IMR-90 (cell line): ENCODE measurements around the gene CASTOR2. TPM values are rescaled to one million over a fixed set of nuclear protein-coding genes. Genes with fewer than 3 reads are reported as not detected.
"Not testable (repeated sequence)": the region's sequence is repeated elsewhere in the genome, so short reads cannot be mapped to it uniquely, and the experiment has no call there.

ENCODE experiments used
- ATAC-seq: fragments of 200-7000 bp; cut with Tn5 transposase; 2 replicates; pipeline ENCODE4 v1.9.1; 2020; ENCODE audit warnings: low read depth, mild to moderate bottlenecking, moderate library complexity
- BruUV-seq: library from RNA; stranded (reverse); fragments of 400-500 nt; replicated peaks from 2 replicates; lab custom pipeline; 2021; lab: Mats Ljungman, UMichigan
- CTCF ChIA-PET: fragments of 300-600 bp; formaldehyde crosslinking; extraction: SDS; loops from one replicate; lab custom pipeline; 2021; ENCODE audit warnings: antibody characterized with exemption; lab: Yijun Ruan, JAX
- POLR2A ChIA-PET: fragments of 300-600 bp; sonication (Branson Sonifier 250); formaldehyde crosslinking; loops from one replicate; lab custom pipeline; 2022; ENCODE audit warnings: antibody characterized with exemption; ENCODE audit not compliant: unreplicated experiment; lab: Charles Lee
- DNase-seq: peaks from one replicate; pipeline ENCODE4 v3.0.0; 2013
- H2AFZ ChIP-seq: replicated peaks from 2 replicates; pipeline ENCODE3; 2013; ENCODE audit warnings: low read length, mild to moderate bottlenecking; ENCODE audit not compliant: poor library complexity
- H2AK5ac ChIP-seq: 2 replicates; pipeline ENCODE4 v1.6.1; 2013; ENCODE audit warnings: low read depth, low read length, inconsistent platforms
- H2AK9ac ChIP-seq: replicated peaks from 2 replicates; pipeline ENCODE3; 2013; ENCODE audit warnings: mild to moderate bottlenecking, low read depth, low read length, moderate library complexity; ENCODE audit not compliant: poor library complexity
- H2BK120ac ChIP-seq: 2 replicates; pipeline ENCODE4 v1.6.1; 2013; ENCODE audit warnings: low read depth, low read length, inconsistent platforms
- H2BK15ac ChIP-seq: 3 replicates; pipeline ENCODE4 v1.6.1; 2013; ENCODE audit warnings: low read depth, low read length, inconsistent platforms
- H2BK20ac ChIP-seq: 2 replicates; pipeline ENCODE4 v1.6.1; 2013; ENCODE audit warnings: low read depth, mild to moderate bottlenecking, inconsistent platforms, low read length, moderate library complexity
- H2BK5ac ChIP-seq: 2 replicates; pipeline ENCODE4 v1.6.1; 2013; ENCODE audit warnings: mild to moderate bottlenecking, low read depth, low read length, inconsistent platforms; ENCODE audit not compliant: poor library complexity, severe bottlenecking
- H3K14ac ChIP-seq: replicated peaks from 2 replicates; pipeline ENCODE4 v1.6.1; 2013; ENCODE audit warnings: low read depth, low read length, inconsistent platforms
- H3K18ac ChIP-seq: 2 replicates; pipeline ENCODE4 v1.6.1; 2013; ENCODE audit warnings: low read depth, low read length, control low read depth
- H3K23ac ChIP-seq: 2 replicates; pipeline ENCODE4 v1.6.1; 2013; ENCODE audit warnings: low read depth, low read length, inconsistent platforms
- H3K27ac ChIP-seq: 2 replicates; pipeline ENCODE4 v1.5.1; 2013; ENCODE audit warnings: mild to moderate bottlenecking, control low read depth, low read length; ENCODE audit not compliant: insufficient read depth
- H3K27me3 ChIP-seq: 2 replicates; pipeline ENCODE4 v1.6.1; 2013; ENCODE audit warnings: low read length; ENCODE audit not compliant: control insufficient read depth, insufficient read depth
- H3K36me3 ChIP-seq: 2 replicates; pipeline ENCODE4 v1.6.1; 2013; ENCODE audit warnings: low read length, mixed read lengths; ENCODE audit not compliant: control insufficient read depth, insufficient read depth
- H3K4ac ChIP-seq: 2 replicates; pipeline ENCODE4 v1.6.1; 2013; ENCODE audit warnings: low read depth, low read length, inconsistent platforms
- H3K4me1 ChIP-seq: 2 replicates; pipeline ENCODE4 v1.6.1; 2013; ENCODE audit warnings: low read length, mixed read lengths; ENCODE audit not compliant: control insufficient read depth, insufficient read depth
- H3K4me2 ChIP-seq: 2 replicates; pipeline ENCODE4 v1.6.1; 2013; ENCODE audit warnings: low read depth, mild to moderate bottlenecking, control low read depth, low read length, moderate library complexity
- H3K4me3 ChIP-seq: 2 replicates; pipeline ENCODE4 v1.5.1; 2013; ENCODE audit warnings: low read depth, mild to moderate bottlenecking, control low read depth, low read length, moderate library complexity; ENCODE audit not compliant: insufficient read depth
- H3K56ac ChIP-seq: 2 replicates; pipeline ENCODE4 v1.6.1; 2013; ENCODE audit warnings: low read length, inconsistent platforms; ENCODE audit not compliant: insufficient read depth; ENCODE audit errors: extremely low read depth
- H3K79me1 ChIP-seq, 2 experiments: 2 replicates each; pipeline ENCODE4 v1.6.1; 2013; ENCODE audit warnings: low read length in 2 of 2, inconsistent platforms in 1 of 2, low read depth in 1 of 2
- H3K9ac ChIP-seq: 2 replicates; pipeline ENCODE4 v1.6.1; 2013; ENCODE audit warnings: low read depth, low read length, control low read depth
- H3K9me1 ChIP-seq: 2 replicates; pipeline ENCODE4 v1.6.1; 2013; ENCODE audit warnings: low read length, inconsistent platforms; ENCODE audit not compliant: insufficient read depth
- H3K9me3 ChIP-seq: 2 replicates; pipeline ENCODE4 v1.6.1; 2013; ENCODE audit warnings: low read length; ENCODE audit not compliant: control insufficient read depth, insufficient read depth
- H4K20me1 ChIP-seq: 2 replicates; pipeline ENCODE4 v1.6.1; 2013; ENCODE audit warnings: low read length, inconsistent platforms; ENCODE audit not compliant: insufficient read depth
- H4K5ac ChIP-seq: 2 replicates; pipeline ENCODE4 v1.6.1; 2013; ENCODE audit warnings: mild to moderate bottlenecking, low read depth, low read length, control low read depth
- H4K8ac ChIP-seq, 2 experiments: 2 replicates each; pipeline ENCODE4 v1.6.1; 2013; ENCODE audit warnings: low read depth in 2 of 2, low read length in 2 of 2, control low read depth in 1 of 2, inconsistent platforms in 1 of 2
- H4K91ac ChIP-seq: 2 replicates; pipeline ENCODE4 v1.6.1; 2013; ENCODE audit warnings: low read depth, low read length, inconsistent platforms; ENCODE audit not compliant: insufficient read depth
- WGBS, 2 experiments: methylation state at CpG; one replicate each; pipeline versions ENCODE4 v1.1.5 to v1.1.7; 2013; ENCODE audit warnings: missing lambda C conversion rate in 2 of 2; ENCODE audit not compliant: insufficient read length in 1 of 2; ENCODE audit errors: extremely low coverage in 2 of 2; 5-methylcytosine and 5-hydroxymethylcytosine counted together
- dilution Hi-C: fragments of 300-500 bp; cut with HindIII; formaldehyde crosslinking; loops from one replicate; pipeline ENCODE4 v1.14.3; 2018; ENCODE audit warnings: low sequenced_read_pairs; ENCODE audit not compliant: unreplicated experiment
- in situ Hi-C: fragments of 300-500 bp; cut with MboI; formaldehyde crosslinking; loops from 3 replicates; pipeline ENCODE4 v1.14.3; 2019; ENCODE audit warnings: low sequenced_read_pairs, inconsistent platforms, mixed read lengths
- intact Hi-C: fragments of 100-400 bp; cut with micrococcal nuclease; formaldehyde crosslinking; loops from 2 replicates; pipeline ENCODE4 v1.10.0; 2022
- polyA plus RNA-seq, 3 experiments: library from polyadenylated mRNA; depleted of rRNA; stranded (reverse); fragments of >200 nt; gene quantifications; 2 replicates each; pipeline ENCODE4 v1.2.3, GENCODE V29; 2012; ENCODE audit warnings: low replicate concordance in 1 of 3
- total RNA-seq: library from RNA; depleted of rRNA; stranded (reverse); fragments of >200 nt; gene quantifications from 2 replicates; pipeline ENCODE4 v1.2.3, GENCODE V29; 2012

Gene CASTOR2
- total and polyA plus RNA-seq, 2 of the 4 experiments (the other 2 are of a cell fraction), result 5.2 to 8.0 TPM

- POLR2A ChIA-PET, H3K4me3 ChIP-seq, H3K27ac ChIP-seq, CTCF ChIA-PET, H3K9me3 ChIP-seq, H2AK9ac ChIP-seq, H3K18ac ChIP-seq, BruUV-seq, intact Hi-C loops, H3K9ac ChIP-seq, H4K91ac ChIP-seq, H3K4ac ChIP-seq, H2BK20ac ChIP-seq, H3K79me1 ChIP-seq, H3K36me3 ChIP-seq, in situ Hi-C loops, H3K9me1 ChIP-seq, H2AFZ ChIP-seq, H3K4me1 ChIP-seq, H2AK5ac ChIP-seq, dilution Hi-C loops, H2BK5ac ChIP-seq, H4K20me1 ChIP-seq, H2BK120ac ChIP-seq, H4K8ac ChIP-seq, DNase-seq, H3K23ac ChIP-seq, H4K5ac ChIP-seq, H3K56ac ChIP-seq, H3K27me3 ChIP-seq, H2BK15ac ChIP-seq, H3K4me2 ChIP-seq, H3K14ac ChIP-seq: not testable (repeated sequence)
- WGBS, 2 experiments, result no CpG with 5 or more reads among the region's 16 CpGs
- peak; percentile 6; the same call in 1 of the 2 replicates for ATAC-seq
Observed at GRCh38 chr7:74966208-74966854, 1.8 kb downstream of the CASTOR2 start.

- dilution Hi-C loops, intact Hi-C loops, H3K14ac ChIP-seq, H3K18ac ChIP-seq, in situ Hi-C loops, H3K4ac ChIP-seq, H3K36me3 ChIP-seq, H4K5ac ChIP-seq, H4K20me1 ChIP-seq, H2AK5ac ChIP-seq, H2BK120ac ChIP-seq, H3K79me1 ChIP-seq, H3K23ac ChIP-seq, POLR2A ChIA-PET, H3K4me2 ChIP-seq, H3K27ac ChIP-seq, H3K27me3 ChIP-seq, H2BK20ac ChIP-seq, H2AFZ ChIP-seq, H2BK15ac ChIP-seq, BruUV-seq, H3K9me1 ChIP-seq, H3K56ac ChIP-seq, H2AK9ac ChIP-seq, DNase-seq, H4K91ac ChIP-seq, ATAC-seq, CTCF ChIA-PET, H3K4me3 ChIP-seq, H4K8ac ChIP-seq, H3K9ac ChIP-seq, H3K9me3 ChIP-seq, H3K4me1 ChIP-seq, H2BK5ac ChIP-seq: not testable (repeated sequence)
- no CpG with 5 or more reads among the region's 6 CpGs for WGBS, 2 experiments
Observed at GRCh38 chr7:74966909-74967308, 2.4 kb downstream of the CASTOR2 start.
